GM21515 (cell line): ENCODE measurements around the gene GADD45G.

ENCODE experiments used
- ATAC-seq: cut with Tn5 transposase; IDR thresholded peaks from one replicate; pipeline ENCODE4 v1.9.1; 2021; ENCODE audit not compliant: unreplicated experiment

GADD45G gene

DNA sequence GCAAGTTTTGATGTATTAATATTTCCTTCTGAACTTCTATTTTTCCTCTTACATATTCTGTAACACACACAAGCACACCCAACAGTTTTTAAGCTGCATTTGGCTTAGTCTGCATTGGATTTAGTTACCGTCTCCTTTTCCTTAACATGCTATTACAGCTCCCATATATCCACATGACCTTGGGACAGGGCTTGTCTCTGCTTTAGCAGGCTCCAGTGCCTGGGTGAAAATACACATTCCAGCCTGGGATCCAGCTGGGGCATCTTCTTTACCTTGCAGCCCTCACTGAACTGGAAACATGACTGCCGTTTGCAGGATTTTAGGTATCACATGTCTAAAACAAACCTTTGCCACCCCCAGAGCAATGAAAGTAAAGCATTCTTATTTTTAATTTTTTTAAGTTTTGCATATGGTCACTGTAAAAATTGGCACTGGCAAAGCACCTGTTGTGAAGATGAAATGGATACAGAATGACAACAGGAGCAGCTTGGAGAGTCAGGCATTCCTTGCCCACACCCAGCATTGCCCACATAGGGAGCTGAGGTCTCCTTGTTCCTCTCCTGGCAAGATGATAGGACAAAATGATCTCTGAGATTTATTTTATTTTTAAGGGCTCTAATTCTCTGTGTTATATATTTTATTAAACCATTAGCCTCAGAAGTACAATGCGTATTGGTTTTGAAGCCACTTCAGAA, 4.0 kb downstream of the GADD45G start:
- no peak for ATAC-seq

DNA sequence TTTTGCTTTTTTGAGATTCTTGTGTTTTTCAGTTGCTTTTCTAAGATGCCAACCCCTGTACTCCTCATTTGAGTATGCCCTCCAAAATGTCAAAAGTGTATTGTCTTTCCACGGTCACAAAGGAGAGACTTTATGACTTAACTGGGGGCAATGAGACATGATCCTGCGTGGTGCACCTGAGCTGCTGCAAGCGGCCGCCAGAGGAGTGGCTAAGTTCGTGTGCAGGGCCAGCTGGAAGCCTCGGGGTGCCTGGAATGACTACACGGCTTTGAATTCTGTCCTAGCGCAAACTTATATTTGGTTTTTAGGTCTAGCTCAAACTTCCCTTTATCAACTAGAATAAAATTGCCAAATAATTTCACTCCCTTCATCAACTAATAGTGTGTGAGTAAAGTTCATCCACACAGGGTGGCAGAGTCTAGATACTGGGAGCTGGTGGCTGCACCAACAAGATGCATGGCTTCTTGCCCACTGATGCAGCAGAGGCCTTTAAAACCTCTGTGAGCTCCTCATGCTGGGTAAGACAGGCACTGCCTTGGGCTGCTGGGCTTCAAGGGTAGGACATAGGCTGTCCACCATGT, 4.7 kb downstream of the GADD45G start:
- no peak for ATAC-seq

DNA sequence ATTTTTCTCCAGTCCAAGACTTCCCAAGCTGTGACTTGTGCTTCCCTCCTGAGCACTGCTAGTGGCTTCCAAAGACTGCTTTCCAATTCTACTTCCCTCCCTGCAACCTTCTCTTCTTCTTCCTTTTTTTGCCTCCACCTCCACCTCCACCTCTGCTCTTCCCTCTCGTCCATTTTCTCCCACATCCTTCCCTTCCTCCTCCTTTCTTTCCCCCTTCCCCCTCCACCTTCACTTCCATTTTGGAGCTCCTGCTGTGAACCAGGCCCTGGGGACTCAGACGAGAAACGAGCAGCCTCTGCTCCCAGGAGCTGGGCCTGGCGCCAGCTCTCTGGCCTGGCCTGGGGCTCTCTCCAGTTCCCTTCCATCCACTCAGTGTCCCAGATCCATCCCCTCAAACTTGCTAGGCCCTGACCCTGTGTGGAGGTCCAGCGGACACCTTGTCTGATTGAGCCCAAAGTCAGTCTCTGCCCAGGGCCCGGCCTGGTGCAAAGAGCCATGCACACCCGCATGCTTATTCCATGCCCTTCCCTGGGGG, 5.6 kb downstream of the GADD45G start:
- no peak for ATAC-seq

DNA sequence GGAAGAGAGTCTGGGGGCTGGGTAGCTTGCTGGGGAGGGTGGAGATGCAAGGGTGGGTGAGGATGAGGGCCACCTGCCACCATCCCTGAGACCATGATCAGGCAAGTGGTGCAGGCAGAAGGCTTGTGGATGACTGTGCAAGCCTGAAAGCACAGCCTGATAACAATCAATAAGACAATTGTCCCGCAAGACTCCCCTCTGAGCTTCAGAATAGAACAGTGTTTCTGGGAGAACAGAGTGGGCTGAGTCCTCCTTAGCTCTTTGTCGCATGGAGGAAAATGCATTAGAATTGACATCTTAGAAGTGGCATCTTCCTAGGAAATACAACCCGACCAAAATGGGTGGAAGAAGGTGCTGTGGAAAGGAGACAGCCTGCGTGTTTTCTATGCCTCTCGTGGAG, 6.6 kb downstream of the GADD45G start:
- ATAC-seq, result no peak

DNA sequence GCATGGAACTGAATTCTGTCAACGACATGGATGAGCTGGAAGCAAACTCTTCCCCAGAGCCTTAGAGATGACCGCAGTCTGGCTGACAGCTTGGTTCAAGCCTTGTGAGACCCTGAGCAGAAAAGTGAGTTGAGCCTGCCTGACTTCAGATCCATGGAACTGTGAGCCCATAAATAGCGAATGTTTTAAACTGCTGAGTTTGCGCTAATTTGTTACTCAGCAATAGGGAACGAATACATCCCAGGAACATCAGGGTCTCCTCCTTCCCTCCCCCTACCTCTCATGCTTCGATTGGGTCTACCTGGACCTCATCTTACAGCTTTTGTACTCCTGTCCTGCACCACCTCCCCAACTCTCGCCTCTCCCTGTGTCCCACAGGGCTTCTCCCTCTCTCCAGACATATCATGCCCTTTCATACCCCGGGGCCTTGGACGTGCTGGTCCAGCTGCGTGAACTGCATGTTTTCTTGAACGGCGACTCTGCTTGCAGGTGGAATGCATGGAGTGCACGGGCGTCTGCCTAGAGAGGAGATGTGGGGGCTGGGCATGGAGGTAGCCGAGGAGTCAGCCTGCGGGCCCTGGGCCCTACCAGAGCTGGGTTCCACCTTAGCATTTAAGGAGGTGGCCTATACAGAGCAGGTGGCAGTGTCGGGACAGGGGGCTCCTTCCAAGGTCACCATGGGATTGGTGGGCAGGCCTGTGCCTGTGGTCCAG, 7.9 kb downstream of the GADD45G start:
- ATAC-seq, result no peak

DNA sequence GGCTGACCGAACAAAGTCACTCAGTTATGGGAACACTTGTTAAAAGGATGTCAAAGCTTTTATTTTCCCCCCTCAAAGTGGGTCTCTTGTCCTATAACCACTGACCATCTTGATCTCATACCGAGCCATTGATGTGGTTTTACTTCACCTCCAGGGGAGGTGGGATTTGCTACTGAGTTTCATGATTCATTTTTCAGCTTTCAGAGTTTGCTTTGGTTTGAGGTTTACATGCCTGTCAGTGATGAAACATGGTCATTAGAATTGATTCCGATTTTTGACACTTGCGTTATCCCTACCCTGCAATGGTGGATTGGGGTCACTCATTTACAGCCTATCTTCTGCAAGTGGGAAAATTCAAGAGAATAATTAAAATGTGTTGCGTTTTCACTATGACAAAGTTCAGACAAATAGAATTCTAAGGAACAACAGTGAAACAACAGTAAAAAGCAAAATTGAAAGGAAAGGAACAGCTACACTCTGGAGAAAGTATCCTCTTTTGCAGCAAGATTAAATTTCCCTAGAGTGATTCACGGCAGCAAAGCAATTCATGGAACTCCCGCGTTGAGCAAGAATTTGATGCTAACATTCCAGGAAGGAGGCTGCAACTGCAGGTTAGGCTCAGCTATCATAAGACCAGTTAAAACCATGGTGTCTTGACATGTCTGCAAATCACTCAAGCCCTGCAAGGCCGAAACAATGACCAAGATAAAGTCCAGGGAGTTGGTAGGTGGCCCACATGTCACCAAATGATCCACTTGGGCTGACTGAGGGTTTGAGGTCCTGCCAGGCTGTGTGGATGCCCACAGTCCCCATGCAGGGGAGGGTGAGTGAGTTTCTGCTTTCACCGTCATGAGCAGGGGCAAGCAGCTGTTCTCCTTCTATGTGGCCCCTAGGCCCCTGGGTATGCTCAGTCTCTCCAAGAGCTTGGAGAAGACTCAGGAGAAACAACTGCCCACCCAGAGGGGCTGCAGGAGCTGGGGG, 9.4 kb downstream of the GADD45G start:
- ATAC-seq, result no peak

DNA sequence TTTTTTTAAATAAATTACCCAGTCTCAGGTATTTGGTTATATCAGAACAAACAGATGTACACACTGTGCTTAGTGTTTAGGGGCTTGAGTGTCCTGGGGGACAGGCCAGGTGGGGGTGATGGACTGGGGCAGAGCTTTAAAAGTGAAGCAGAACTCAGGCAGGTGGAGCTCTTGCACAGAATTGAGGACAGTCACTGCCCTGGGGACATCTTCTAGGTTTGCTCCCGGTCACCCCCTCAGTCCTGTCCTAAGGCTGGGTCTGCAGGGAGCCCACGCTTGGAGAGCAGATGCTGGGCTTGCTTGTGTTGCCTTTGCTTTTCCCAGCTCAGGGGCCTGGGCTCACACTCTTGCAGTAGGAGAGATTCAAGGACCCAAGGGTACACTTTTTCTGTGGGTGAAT, 10.8 kb downstream of the GADD45G start:
- no peak for ATAC-seq

DNA sequence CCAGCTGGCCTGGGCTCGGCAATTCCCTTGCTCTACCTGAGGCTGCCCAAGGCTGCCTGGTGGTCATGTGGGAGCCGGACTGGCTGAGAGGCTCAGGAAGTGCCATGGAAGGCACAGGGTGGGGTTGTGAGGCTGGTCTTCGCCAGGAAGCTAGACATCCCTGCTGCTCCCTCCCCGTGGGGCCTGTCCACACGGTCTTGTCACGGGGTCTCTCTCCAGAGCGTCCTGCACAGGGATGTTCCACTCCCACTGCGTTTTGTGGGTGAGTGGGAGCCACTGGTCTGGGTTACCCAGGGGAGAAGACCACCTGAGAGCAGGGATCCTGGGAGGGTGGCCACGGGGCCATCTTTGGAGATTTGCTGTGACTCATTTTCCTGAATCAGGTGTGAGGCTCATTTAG, 11.6 kb downstream of the GADD45G start:
- ATAC-seq, result no peak

DNA sequence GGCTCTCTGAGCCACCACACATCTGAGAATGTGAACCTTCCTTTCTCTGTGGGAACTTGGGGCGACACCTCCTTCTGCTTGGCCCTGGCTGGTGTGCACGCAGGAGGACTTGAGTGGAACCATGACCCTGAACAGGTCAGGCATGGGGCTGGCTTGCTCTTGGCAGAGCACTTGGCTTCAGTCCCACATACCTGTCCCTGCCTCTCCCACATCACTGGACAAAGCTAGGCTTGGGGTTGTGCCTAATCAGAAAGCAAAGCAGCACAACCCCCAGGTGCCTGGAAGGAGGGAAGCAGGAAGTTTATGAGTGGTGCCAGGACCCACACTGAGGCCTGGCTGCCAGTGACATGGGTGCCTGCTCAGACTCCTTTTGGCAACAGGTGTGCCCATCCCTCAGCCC, 13.2 kb downstream of the GADD45G start:
- no peak for ATAC-seq

DNA sequence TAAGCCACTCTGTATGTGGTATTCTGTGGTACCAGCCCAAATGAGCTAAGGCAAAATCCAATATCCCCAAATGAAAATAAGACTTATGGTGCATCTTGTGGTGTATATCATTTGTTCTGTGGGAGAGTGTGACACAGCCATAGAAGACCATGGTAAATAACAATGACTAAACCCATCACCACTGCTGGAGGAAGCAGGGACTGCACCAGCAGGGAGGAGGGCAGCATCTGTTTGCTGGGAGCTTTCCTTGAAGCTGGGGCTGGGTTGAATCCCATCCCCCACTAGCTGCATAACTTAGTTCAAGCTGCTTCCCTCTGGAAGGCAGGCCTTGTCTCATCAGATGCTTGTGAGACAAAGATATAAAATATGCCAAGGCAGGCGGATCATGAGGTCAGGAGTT, 14.2 kb downstream of the GADD45G start:
- ATAC-seq, result no peak

DNA sequence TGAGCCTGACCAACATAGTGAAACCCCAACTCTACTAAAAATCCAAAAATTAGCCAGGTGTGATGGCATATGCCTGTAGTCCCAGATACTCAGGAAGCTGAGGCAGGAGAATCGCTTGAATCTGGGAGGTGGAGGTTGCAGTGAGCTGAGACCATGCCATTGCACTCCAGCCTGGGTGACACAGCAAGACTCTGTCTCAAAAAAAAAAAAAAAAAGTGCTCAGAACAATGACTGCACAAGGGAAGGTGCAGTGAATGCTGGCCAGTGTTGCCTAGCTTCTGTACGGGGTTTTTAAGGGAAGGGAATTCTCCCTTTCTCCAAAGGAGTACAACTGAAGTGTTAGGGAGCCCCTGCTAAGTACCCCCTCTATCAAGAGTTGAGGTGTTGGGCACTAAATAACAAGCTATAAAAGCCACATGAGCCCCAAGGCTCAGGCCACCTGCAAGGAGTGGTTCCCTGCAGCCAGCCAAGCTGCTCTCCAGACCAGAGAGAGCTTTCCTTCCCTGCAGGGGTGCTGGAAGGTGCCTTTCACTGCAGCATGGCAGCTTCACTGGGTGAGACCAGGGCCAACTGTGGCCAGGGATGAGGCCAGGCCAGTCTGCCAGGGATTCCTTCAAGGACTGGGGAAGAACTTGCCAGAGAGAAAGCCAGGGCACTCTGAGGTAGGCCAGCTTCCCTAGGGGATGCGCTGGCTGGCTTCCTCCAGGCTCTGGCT, 14.8 kb downstream of the GADD45G start:
- no peak for ATAC-seq

DNA sequence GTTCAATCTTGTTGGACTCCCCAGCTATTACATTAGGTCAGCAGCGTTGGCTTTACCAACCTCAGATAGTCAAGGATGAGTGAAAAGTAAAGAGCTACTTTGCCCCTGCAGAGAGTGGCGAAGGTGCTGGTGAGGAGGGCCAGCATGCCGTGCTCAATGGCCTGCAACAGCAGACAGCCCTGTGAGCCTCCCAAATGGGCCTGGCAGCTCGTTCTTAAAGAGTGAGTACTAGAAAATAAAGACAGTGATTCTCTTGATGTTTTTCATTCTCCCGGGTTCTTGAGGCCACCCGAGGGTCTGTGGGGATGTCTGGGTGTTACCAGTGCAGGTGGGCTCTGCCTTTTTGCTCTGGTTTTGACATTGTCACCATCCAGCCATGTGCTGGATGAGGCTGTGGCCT, 16.2 kb downstream of the GADD45G start:
- ATAC-seq, result no peak

DNA sequence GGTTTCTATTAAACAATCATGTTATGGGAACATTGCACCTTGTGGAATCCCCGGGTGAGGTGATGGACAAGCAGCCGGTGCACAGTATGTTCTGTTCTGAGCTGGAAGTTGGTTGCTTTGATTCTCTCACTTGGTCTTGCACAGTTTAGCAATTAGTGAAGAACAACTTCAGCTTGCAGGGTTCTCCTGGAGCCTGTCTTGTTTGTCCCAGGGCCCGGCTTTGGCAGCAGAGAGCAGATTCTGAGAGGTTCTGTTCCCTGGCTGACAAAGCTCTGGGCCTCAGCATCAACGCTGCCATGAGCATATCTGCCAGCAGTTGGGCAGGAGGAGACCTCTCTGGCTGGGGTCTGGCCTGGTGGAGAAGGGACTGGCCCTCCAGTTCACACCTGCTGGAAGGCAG, 16.9 kb downstream of the GADD45G start:
- ATAC-seq, result no peak

DNA sequence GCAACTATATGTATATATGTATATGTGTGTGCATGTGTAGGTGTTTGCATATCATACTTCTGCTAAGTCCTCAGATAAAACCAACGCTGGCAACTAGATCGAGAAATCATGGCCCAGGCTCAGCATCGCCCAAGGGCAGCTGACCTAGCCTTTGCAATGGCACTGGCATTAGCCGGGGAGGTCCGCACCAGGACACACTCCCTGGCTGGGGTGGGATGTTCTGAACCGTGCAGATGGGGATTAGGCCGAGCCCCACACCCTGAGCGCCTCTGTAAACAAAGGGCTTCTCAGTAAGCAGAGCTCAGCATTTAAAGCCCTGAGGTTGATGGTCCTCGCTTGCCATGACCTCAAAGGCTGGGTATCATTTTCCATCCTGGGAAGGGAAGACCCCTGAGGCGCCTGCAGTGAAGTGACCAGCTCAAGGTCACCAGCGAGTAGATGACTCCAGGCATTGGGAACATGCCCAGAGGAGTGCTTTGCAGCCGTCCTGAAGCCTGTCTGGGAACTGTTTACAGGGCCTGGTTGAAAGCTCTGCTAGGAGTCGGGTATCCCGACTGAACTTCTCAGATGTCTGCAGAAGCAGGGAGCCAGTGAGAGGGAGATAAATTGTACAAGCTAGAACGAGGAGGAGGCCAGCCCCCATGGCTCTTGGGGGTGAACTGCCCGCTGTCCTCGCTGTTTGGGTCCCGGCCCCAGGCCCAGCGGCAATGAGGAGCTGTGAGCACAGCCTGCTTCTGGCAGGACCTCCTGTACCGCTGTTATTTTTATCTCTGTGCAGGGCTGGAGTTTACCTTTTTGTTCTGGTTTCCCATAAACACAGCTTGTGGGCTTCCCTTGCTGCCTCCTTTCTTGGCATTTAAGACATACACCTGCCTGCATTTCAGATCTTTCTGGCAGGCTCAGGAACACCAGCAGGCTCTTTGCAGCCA, 18.4 kb downstream of the GADD45G start:
- ATAC-seq, result no peak

DNA sequence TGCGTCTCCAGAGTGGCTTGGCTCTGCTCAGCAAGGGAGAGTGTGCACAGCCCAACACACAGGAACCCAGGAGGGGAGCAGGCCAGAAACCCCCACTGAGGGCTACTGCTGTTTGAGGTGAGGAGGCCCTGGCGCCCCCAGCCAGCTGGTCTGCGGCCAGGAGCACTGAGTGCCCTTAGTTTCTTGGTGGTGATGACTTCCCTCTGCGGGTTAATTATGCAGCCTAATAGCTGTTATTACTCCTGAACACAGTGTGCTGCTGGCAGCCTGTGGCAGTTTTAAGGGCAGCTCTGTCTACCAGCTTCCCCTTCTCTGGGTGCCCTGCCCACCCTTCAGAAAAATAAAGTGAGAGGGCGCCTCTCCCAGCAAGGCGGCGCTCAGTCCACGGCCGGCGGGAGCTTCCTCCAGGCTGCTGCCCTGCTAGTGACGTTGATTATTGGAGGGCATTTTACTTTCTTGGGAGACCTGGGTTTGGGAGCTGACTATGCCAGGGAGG, 19.2 kb downstream of the GADD45G start:
- ATAC-seq, result no peak

DNA sequence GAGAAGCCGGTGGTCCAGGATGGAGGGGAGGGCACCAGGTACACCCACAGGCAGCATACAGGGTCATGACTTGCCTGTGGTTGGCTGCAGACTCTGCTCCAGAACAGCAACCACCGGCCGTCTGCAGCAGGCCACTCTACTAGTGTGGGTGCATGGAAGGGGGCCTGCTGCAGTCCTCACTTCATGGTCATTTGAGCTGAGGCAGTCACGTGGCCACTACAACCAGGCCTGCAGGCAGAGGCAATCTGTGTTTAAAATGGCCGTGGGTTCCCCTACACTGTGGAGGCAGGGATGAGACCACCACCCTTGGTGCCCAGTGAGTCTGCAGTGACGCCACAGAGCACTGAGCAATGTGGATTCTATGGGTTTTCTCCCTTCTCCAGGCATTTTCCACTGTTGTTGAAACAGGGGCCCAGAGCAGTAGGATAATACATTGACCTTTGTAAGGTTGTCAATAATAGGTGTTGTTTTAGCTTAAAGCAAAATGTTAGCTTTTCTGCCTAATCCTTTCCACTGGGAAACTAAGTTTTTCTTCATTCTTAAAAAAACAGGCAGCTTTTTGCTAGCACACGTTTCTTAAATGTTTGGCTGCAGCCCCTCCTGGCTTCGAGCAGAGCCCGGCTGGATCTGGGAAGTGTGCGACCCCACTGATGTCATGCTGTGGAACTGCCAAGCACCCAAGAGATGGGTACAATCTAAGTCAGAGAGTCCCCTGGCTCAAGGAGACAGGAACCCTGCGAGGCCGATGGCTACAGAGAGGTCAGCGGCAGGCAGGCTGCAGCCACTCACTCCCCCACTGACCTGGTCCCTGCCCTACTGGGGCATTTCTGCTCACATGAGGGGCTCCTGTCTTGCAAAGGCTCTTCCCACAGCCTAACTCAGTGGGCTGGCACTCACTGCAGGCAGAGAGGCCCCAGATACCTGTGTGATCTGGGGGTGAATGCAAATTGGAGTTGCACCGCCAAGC, 21.2 kb downstream of the GADD45G start:
- ATAC-seq, result no peak

DNA sequence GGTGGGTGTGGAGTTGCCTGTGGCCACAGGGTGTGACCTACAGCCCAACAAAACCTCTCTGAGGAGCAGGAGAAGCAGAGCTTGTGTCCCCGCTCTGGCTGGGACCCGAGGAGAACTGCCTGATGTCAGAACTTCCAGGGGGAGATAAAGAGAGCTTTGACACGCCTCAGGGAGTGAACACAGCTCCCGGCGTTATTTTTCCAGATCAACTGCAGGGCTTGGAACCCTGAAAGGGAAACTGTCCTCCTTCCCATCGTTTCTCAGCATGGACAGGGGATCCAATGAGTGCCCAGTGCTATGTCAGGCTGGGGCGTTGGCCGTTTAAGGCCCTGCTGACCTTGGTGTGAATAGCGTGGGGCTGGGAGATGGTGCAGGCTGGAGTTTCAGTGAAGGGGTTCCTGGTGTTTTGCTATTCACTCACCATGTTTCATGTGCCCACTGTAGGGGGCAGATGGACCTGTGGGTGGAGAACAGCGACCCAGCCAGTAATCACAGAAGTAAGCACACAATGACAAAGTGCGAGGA, 22.0 kb downstream of the GADD45G start:
- ATAC-seq, result no peak

DNA sequence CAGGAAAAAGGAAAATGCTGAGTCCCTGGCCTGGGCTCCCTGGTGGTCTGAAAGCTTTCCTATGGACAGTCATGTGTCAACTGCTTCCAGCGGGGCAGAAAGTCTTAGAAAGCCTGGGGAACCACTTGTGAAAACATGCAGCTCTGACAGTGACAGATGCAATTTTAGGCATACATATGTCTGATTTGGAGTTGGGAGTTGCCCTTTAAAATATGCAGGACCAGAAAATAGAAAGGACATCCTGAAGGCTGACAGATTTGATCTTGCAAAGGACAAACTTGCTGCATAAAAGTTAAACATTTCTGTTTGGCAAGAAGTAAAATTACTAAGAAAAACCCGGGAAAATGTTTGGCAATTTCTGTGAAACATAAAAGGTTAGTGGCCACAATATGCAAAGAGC, 23.8 kb downstream of the GADD45G start:
- no peak for ATAC-seq
